ENCODE results near the gene SETD6.
"Not testable (repeated sequence)": the region's sequence is repeated elsewhere in the genome, so short reads cannot be mapped to it uniquely, and the experiment has no call there.

The SETD6 gene

DNA sequence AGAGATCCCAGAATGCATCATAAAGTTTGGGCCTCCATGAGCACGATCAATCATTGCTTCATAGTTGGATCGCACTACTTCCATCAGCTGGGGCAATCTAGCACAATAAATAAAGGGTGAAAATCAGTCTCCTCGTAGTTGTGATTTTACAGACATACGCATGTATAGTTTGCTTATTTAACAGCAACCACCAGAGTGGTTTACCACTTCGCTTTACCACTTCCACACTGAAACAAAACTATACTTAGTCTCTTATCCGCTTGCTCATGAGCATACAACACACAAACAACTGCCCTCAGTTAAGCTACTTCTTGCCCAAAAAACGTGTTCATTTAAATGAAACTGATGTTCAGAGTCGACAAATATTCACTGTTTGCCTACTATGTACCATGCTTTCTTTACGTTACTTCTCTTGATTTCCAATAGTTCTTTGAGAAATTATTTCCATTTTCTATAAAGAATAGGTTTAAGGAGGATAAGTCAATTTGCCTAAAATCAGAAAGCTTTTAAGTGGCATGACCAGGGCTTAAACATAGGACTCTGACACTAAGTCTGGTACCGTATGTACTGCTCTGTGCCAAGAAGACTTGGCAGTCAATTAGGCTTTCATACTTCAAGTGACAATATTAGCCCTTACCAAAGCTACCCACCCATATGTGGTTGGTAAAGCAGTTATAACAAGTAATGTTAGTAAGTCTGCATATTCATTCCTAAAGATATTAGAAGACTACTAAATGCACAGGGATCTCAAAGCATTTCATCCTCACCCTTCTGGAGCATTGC lies 22.0 kb downstream of the SETD6 start:
- FAIRE-seq (no peak), DNase-seq (ENCODE audit: low spot score) (no peak)

DNA sequence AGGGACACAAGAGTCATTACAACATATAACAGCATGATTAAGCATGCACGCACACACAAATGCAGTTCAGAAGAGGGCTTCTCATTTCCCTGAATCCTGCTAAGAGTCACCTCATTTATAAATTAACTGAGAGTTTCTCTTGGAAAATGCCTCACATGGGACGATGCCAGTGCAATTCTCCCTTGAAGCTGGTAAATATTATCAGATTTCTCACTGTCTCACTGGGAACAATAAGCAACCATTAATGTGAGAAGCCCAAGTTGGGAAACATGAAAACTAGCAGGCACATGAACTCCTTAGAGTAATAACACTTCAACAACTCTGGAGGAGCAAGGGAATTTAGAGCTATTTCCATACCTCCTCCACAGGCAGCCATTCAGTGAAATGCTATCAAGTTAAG lies 26.4 kb downstream of the SETD6 start:
- no peak for FAIRE-seq
- no peak for DNase-seq (ENCODE audit: low spot score)

GRCh38 chr16:58542291-58542690 lies 27.0 kb downstream of the SETD6 start:
- no peak for FAIRE-seq
- DNase-seq (ENCODE audit: low spot score), result no peak

DNA sequence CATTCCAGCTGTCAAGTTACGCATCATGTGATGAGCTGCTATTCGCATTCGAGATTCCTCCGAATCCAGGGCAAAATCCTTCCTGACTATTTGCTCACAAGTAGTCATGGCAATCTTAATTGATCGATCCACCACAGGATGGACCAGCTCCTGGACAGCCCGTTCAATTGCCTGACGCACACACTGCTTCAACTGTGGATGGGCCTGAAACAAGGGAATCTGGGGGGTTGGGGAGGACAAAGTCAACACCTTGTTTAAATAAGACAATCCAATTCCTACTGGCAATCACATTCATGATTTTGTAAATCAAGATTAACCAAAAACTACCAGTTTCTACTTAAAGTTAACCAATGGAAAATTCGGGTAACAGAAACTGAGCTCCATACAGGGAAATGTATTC lies 28.4 kb downstream of the SETD6 start:
- DNase-seq (ENCODE audit: low spot score), result no peak
- no peak for FAIRE-seq

GRCh38 chr16:58548378-58548777 lies 33.1 kb downstream of the SETD6 start:
- FAIRE-seq, result no peak
- DNase-seq (ENCODE audit: low spot score), result no peak

DNA sequence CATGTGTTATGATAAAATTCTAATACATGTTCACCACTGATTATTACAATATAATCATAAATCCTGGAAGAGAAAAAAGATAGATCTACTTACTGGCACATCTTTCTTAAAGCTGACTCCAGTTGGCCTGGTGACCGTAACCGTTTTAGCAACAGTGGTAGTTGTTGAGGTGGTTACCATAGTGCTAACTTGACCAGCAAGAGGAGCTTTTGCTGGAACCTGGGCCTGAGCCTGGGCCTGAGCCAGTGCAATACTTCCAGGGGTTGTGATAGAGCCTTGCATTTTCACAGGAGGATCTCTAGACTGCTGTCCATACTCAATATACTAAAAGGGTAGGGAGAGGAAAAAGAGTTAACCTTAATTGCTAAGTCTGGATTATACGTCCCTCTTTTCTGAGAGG lies 36.2 kb downstream of the SETD6 start:
- no peak for FAIRE-seq
- DNase-seq (ENCODE audit: low spot score), result no peak

GRCh38 chr16:58556678-58557077 lies 41.4 kb downstream of the SETD6 start:
- FAIRE-seq (no peak), DNase-seq (ENCODE audit: low spot score) (no peak)

DNA sequence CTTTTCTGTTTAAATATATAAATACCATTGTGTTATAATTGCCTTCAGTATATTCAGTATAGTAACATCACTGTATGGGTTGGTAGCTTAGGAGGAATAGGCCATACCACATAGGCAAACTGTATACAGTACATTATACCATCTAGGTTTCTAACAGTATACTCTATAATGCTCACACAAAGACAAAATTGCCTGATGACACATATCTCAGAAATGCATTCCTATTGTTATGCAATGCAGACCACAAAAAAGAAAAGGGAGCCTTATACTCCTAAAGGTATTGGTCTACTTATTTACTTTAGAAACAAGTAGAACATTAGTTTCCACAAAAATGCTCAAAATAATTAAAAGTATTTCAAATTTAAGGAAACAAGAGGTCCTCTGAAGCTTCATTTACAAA lies 47.9 kb downstream of the SETD6 start:
- DNase-seq (ENCODE audit: low spot score) (peak; percentile 22), FAIRE-seq (no peak)

GRCh38 chr16:58563775-58564174 lies 48.5 kb downstream of the SETD6 start:
- FAIRE-seq, result no peak
- no peak for DNase-seq (ENCODE audit: low spot score)

- DNase-seq (ENCODE audit: low spot score); FAIRE-seq: not testable (repeated sequence)
Observed at GRCh38 chr16:58565697-58566096, 50.4 kb downstream of the SETD6 start.

All from RCC 7860 (cell line).